GM12878 (cell line): ENCODE results near the gene GABBR2. TPM values are rescaled to one million over a fixed set of nuclear protein-coding genes. Genes with fewer than 3 reads are reported as not detected.

Experiments used
- ATAC-seq: fragments of 200-7000 bp; cut with Tn5 transposase; 3 replicates; pipeline ENCODE4 v1.9.1; 2020; ENCODE audit warnings: mild to moderate bottlenecking, moderate library complexity
- BruUV-seq: library from RNA; stranded (reverse); fragments of 400-500 nt; replicated peaks from 2 replicates; lab custom pipeline; 2021; lab: Mats Ljungman, UMichigan
- CTCF ChIA-PET: fragments of 300-600 bp; sonication (Branson Sonifier 250); formaldehyde crosslinking; extraction: SDS; loops from one replicate; lab custom pipeline; 2021; ENCODE audit warnings: inconsistent platforms; lab: Yijun Ruan, JAX
- POLR2A ChIA-PET: fragments of 350-600 bp; formaldehyde crosslinking; extraction: SDS; loops from one replicate; lab custom pipeline; 2021; ENCODE audit warnings: inconsistent platforms; lab: Charles Lee
- RAD21 ChIA-PET: fragments of 300-600 bp; sonication (Branson Sonifier 250); formaldehyde crosslinking; loops from one replicate; lab custom pipeline; 2023; ENCODE audit warnings: antibody characterized with exemption; ENCODE audit not compliant: unreplicated experiment; lab: Charles Lee
- SMC1A ChIA-PET: fragments of 300-600 bp; sonication (Branson Sonifier 250); formaldehyde crosslinking; loops from one replicate; lab custom pipeline; 2023; ENCODE audit not compliant: unreplicated experiment, uncharacterized antibody; lab: Charles Lee
- DNase-seq: peaks from one replicate; pipeline ENCODE4 v3.0.0-alpha.2; 2011; ENCODE audit warnings: low read depth, low spot score
- FAIRE-seq: peaks from 3 replicates; lab custom pipeline; 2011; peaks lifted over from hg19 to GRCh38; lab: Jason Lieb, UNC
- H2AFZ ChIP-seq: 2 replicates; pipeline ENCODE4 v1.6.0; 2011; ENCODE audit warnings: low read depth, low read length, control low read depth; ENCODE audit not compliant: control insufficient read depth
- H3K27ac ChIP-seq: 2 replicates; pipeline ENCODE4 v1.5.1; 2011; ENCODE audit warnings: control low read depth; ENCODE audit not compliant: control insufficient read depth, insufficient read depth
- H3K27me3 ChIP-seq, 2 experiments: replicated peaks in 1 of 2; 2 replicates each; pipeline versions ENCODE4 v1.6.0 to v1.6.1; 2011; ENCODE audit warnings: low read length in 1 of 2; ENCODE audit not compliant: control insufficient read depth in 2 of 2, insufficient read depth in 2 of 2
- H3K36me3 ChIP-seq, 2 experiments: 2 replicates each; pipeline ENCODE4 v1.5.1; 2011; ENCODE audit warnings: low read length in 1 of 2; ENCODE audit not compliant: control insufficient read depth in 2 of 2, insufficient read depth in 2 of 2
- H3K4me1 ChIP-seq: 2 replicates; pipeline ENCODE4 v1.6.1; 2011; ENCODE audit warnings: mild to moderate bottlenecking, low read length, moderate library complexity, mixed read lengths; ENCODE audit not compliant: control insufficient read depth, insufficient read depth
- H3K4me2 ChIP-seq: 2 replicates; pipeline ENCODE4 v1.6.0; 2011; ENCODE audit warnings: control low read depth; ENCODE audit not compliant: control insufficient read depth, insufficient read depth
- H3K4me3 ChIP-seq: fragments of 200-600 bp; sonication (generic); 2 replicates; pipeline ENCODE4 v1.5.1; 2016
- H3K79me2 ChIP-seq: 2 replicates; pipeline ENCODE4 v1.6.0; 2011; ENCODE audit warnings: low read length; ENCODE audit not compliant: control insufficient read depth, insufficient read depth
- H3K9ac ChIP-seq: 2 replicates; pipeline ENCODE4 v1.8.0; 2011; ENCODE audit warnings: low read length, control low read depth, mixed read lengths; ENCODE audit not compliant: control insufficient read depth, insufficient read depth
- H3K9me3 ChIP-seq: replicated peaks from 3 replicates; pipeline ENCODE4 v1.5.1; 2011; ENCODE audit warnings: mild to moderate bottlenecking, low read length; ENCODE audit not compliant: control insufficient read depth, insufficient read depth
- H4K20me1 ChIP-seq: 2 replicates; pipeline ENCODE4 v1.6.0; 2011; ENCODE audit not compliant: control insufficient read depth, insufficient read depth
- BRCA1 ChIP-seq: IDR thresholded peaks from 2 replicates; pipeline ENCODE4 v1.6.1; 2011; ENCODE audit warnings: low read depth, low read length, improper control_type of control experiment
- FOXM1 ChIP-seq: IDR thresholded peaks from 2 replicates; pipeline ENCODE4 v1.6.1; 2012; ENCODE audit warnings: low read depth, mild to moderate bottlenecking, inconsistent platforms, low read length, moderate library complexity
- KDM1A ChIP-seq: fragments of 200-600 bp; sonication (generic); IDR thresholded peaks from 2 replicates; pipeline ENCODE4 v1.6.1; 2016; ENCODE audit warnings: borderline replicate concordance
- MTA2 ChIP-seq: fragments of 450-650 bp; IDR thresholded peaks from 2 replicates; pipeline ENCODE4 v1.6.1; 2016; ENCODE audit warnings: low read depth, mild to moderate bottlenecking, moderate library complexity
- POLR2AphosphoS5 ChIP-seq: IDR thresholded peaks from 2 replicates; pipeline ENCODE4 v1.6.1; 2011; ENCODE audit warnings: mild to moderate bottlenecking, low read length, inconsistent platforms
- WGBS: methylation state at CpG from one replicate; pipeline ENCODE4 v1.1.6; 2016; ENCODE audit warnings: low lambda C conversion rate; ENCODE audit not compliant: insufficient replicate concordance, insufficient coverage; ENCODE audit errors: missing lambda C conversion rate; 5-methylcytosine and 5-hydroxymethylcytosine counted together
- in situ Hi-C: fragments of 300-500 bp; cut with MboI; formaldehyde crosslinking; loops from 9 replicates; pipeline ENCODE4 v1.14.3; 2018; ENCODE audit warnings: mixed read lengths
- intact Hi-C: fragments of 100-400 bp; cut with micrococcal nuclease; formaldehyde crosslinking; loops from one replicate; pipeline ENCODE4 v1.14.2; 2022; ENCODE audit not compliant: unreplicated experiment
- polyA plus RNA-seq, 11 experiments: library from polyadenylated mRNA; depleted of rRNA in 4 of 11; unstranded in 6 of 11; stranded (reverse) in 5 of 11; fragments of >200 nt; fragmentation: Nextera tagmentation in 4 of 11; fragmentation: Illumina TruSeq in 1 of 11; extraction: Ambion mirVana in 4 of 11; extraction: Trizol in 1 of 11; gene quantifications; 1 replicate in 1 of 11; 2 replicates in 10 of 11; pipeline versions ENCODE4 v1.2.1 to v1.2.3, GENCODE V29; 2011 to 2016; ENCODE audit warnings: inconsistent platforms in 2 of 11, missing spikeins in 2 of 11, low read depth in 1 of 11
- total RNA-seq, 4 experiments: library from RNA; depleted of rRNA in 3 of 4; stranded (reverse); fragments of >200 nt in 3 of 4; fragmentation: Illumina TruSeq in 1 of 4; extraction: Trizol in 1 of 4; gene quantifications; 2 replicates each; pipeline versions ENCODE4 v1.2.1 to v1.2.3, GENCODE V29; 2013 to 2021
- TF ChIP-seq, protein P1 (sequence below): IDR thresholded peaks from 2 replicates; pipeline ENCODE4 v1.6.1; 2012; ENCODE audit warnings: low read depth, low read length, improper control_type of control experiment
- TF ChIP-seq, protein P2 (sequence below): fragments of 150-350 bp; IDR thresholded peaks from 2 replicates; pipeline ENCODE4 v1.6.1; 2014; ENCODE audit warnings: mild to moderate bottlenecking, low read depth, low read length
- TF ChIP-seq, protein P3 (sequence below): fragments of 450-650 bp; IDR thresholded peaks from 2 replicates; pipeline ENCODE4 v1.6.1; 2017; ENCODE audit warnings: mild to moderate bottlenecking, moderate library complexity

The GABBR2 gene
- total and polyA plus RNA-seq, 10 of the 15 experiments (the other 5 are each of a cell fraction or from before 2014, with no cell fraction given) = 0.02 to 2.2 (median 0.06) TPM; not detected in 2

GRCh38 chr9:98335661-98336060, 373.1 kb downstream of the GABBR2 start:
- WGBS = 2% methylated on average over 2 of the region's 2 CpGs
- RAD21 ChIA-PET = no interaction called here
- Histone ChIP-seq H3K9ac (no peak overlapping the region), H3K4me3 (no peak overlapping the region), H3K27me3 (peaks cover 2 to 6% of the 10 kb centered on the region in 2 experiments; a peak in 2 of 4 replicates), H3K79me2 (no peaks in the 10 kb centered on the region), H3K36me3 (no peaks in the 10 kb centered on the region), H3K4me1 (no peaks in the 10 kb centered on the region), H2AFZ (no peak overlapping the region), H3K4me2 (no peak overlapping the region), H3K9me3 (no peaks in the 10 kb centered on the region), H4K20me1 (no peaks in the 10 kb centered on the region), H3K27ac (no peak overlapping the region)
- SMC1A ChIA-PET = interaction anchor here (0.7 kb wide), 1 partner anchor 9 kb away, joined by 4 read pairs; no protein-coding TSS in a partner anchor
- no peak for FAIRE-seq
- CTCF ChIA-PET = interaction anchor here (0.8 kb wide), 1 partner anchor 271 kb away, joined by 3 read pairs; no protein-coding TSS in a partner anchor
- intact Hi-C loops = no loop called here
- POLR2A ChIA-PET = no interaction called here
- in situ Hi-C loops = no loop called here
- TF ChIP-seq BRCA1 = no peak
- TF ChIP-seq POLR2AphosphoS5 = no peak
- no peak for TF ChIP-seq MTA2
- TF ChIP-seq, protein P1, sequence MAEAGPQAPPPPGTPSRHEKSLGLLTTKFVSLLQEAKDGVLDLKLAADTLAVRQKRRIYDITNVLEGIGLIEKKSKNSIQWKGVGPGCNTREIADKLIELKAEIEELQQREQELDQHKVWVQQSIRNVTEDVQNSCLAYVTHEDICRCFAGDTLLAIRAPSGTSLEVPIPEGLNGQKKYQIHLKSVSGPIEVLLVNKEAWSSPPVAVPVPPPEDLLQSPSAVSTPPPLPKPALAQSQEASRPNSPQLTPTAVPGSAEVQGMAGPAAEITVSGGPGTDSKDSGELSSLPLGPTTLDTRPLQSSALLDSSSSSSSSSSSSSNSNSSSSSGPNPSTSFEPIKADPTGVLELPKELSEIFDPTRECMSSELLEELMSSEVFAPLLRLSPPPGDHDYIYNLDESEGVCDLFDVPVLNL = no peak
- TF ChIP-seq FOXM1 = no peak
- TF ChIP-seq, protein P2, sequence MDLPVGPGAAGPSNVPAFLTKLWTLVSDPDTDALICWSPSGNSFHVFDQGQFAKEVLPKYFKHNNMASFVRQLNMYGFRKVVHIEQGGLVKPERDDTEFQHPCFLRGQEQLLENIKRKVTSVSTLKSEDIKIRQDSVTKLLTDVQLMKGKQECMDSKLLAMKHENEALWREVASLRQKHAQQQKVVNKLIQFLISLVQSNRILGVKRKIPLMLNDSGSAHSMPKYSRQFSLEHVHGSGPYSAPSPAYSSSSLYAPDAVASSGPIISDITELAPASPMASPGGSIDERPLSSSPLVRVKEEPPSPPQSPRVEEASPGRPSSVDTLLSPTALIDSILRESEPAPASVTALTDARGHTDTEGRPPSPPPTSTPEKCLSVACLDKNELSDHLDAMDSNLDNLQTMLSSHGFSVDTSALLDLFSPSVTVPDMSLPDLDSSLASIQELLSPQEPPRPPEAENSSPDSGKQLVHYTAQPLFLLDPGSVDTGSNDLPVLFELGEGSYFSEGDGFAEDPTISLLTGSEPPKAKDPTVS = no peak
- TF ChIP-seq, protein P3, sequence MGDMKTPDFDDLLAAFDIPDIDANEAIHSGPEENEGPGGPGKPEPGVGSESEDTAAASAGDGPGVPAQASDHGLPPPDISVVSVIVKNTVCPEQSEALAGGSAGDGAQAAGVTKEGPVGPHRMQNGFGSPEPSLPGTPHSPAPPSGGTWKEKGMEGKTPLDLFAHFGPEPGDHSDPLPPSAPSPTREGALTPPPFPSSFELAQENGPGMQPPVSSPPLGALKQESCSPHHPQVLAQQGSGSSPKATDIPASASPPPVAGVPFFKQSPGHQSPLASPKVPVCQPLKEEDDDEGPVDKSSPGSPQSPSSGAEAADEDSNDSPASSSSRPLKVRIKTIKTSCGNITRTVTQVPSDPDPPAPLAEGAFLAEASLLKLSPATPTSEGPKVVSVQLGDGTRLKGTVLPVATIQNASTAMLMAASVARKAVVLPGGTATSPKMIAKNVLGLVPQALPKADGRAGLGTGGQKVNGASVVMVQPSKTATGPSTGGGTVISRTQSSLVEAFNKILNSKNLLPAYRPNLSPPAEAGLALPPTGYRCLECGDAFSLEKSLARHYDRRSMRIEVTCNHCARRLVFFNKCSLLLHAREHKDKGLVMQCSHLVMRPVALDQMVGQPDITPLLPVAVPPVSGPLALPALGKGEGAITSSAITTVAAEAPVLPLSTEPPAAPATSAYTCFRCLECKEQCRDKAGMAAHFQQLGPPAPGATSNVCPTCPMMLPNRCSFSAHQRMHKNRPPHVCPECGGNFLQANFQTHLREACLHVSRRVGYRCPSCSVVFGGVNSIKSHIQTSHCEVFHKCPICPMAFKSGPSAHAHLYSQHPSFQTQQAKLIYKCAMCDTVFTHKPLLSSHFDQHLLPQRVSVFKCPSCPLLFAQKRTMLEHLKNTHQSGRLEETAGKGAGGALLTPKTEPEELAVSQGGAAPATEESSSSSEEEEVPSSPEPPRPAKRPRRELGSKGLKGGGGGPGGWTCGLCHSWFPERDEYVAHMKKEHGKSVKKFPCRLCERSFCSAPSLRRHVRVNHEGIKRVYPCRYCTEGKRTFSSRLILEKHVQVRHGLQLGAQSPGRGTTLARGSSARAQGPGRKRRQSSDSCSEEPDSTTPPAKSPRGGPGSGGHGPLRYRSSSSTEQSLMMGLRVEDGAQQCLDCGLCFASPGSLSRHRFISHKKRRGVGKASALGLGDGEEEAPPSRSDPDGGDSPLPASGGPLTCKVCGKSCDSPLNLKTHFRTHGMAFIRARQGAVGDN = no peak
- TF ChIP-seq KDM1A = no peak
- no TSS peak for BruUV-seq
- ATAC-seq = no peak
- DNase-seq = no peak
